HG03378 (cell line): Measurements from ENCODE around the gene TMEM151A.

Experiments
- ATAC-seq: cut with Tn5 transposase; IDR thresholded peaks from one replicate; pipeline ENCODE4 v1.9.1; 2021; ENCODE audit warnings: mild to moderate bottlenecking, moderate library complexity; ENCODE audit not compliant: unreplicated experiment

The TMEM151A gene

DNA sequence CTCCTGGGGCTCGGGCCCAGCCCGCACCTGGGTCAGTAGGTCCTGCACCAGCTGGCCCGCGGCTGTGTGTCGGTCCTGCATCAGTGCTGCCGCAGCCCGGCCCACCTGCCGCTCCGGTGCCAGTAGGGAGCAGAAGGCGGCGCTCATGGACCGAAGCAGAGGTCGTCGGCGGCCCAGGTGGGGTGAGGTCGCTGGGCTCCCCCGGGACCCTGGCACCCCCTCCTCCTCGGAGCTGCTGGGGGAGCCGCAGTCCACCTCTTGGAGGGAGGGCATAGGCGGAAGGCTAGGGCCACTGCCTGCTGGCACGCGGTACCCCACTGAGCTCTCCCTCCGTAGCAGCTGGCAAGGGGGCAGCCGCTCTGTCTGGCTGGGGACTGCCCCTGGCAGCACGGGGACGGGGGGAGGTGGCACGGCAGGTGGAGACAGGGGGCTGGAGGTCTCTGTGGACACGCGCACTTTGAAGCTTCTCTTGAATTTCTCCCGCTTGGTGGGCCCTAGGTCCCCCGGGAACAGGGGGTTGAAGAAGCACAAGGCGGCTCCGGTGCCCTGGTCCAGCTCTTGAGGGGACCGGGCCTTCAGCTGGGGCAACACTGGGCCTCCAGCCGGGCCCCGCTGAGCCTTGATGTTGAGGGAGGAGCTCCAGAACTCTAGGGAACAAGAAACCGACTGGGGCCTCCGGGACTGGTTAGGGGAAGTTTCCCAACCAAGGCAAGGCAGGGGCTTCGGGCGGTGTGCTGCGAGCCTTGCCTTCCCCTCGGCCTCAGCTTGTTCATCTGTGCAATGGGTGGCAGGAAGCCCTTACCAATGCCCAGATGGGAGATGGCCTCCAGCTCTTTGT is 43.1 kb downstream of the TMEM151A start:
- ATAC-seq = no peak

DNA sequence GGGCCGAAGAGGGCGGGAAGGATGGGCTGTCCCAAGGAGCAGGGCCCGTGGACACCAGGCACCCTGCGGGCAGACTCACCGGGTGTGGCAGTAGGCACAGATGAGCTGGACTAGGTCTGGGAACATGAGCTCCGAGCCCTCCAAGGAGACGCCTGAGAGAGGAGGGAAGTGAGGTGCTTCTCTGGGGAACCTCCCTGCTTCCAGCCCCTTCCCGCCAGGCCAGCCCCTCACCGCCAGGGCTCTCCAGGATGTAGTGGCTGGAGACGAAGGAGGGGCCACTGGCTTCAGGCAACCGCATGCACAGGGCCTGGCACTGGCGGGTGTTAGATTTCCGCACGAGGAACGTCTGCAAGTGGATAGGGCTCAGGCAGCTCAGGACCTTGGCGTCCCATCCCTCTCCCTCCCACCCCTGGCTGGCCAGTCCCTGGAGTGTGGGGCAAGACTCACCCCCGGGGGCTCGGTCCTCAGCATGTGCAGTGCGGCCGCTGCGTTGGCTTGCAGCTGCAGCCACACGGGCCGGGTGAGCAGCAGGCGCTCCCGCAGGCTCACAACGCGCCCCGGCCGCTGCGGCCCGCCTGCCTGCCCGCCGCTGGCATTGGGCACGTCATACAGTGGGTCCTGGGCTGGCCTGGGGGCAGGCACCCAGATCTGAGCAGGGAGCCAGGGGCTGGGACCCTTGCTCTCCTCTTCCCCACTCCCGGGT is 44.0 kb downstream of the TMEM151A start:
- no peak for ATAC-seq

DNA sequence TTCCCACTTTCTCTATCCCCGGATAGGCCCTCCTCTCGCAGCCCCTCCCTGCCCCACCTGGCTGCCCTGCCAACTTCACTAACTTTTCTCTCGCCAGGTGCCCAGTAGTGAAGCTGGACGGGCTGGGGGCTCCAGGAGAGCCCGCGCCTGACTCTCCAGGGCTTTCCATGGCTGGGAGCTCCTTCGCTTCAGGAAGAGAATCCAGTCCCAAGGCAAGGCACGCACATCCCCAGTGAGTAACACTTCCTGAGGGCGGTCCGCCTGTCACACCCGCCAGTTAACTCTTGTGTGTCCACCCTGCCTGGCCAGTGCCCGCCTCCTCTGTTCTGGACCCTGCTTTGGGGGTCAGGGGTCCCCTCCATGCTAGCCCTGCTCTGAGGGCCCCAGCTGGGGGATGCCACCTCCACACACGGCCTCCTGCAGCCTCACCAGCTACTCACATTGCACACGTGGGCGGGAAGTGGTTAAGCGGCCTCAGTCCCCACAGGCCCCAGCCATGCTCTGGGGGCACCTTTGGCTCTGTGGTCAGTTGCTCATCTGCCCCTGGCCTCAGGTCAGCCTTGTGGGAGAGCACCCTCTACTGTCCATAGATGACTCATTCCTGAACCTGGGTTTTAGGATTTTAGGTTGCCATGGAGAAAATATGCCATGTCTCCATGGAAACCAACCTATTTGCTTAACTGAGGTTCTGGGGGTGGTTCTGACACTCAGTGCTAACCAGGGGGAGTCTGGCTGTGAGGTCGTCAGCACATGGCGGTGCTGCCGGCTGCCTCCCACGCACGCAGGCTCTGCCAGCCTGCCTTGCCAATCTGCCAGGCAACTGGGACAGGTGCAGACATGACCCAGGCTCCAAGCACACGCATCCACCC is 44.8 kb downstream of the TMEM151A start, which contains the start of gene RIN1:
Gene RIN1, minus strand, starts transcription at position 201 of the 869 bp plus-strand sequence. Its CDS starts 32 bp downstream, at position 169.
- ATAC-seq = peak; percentile 54

DNA sequence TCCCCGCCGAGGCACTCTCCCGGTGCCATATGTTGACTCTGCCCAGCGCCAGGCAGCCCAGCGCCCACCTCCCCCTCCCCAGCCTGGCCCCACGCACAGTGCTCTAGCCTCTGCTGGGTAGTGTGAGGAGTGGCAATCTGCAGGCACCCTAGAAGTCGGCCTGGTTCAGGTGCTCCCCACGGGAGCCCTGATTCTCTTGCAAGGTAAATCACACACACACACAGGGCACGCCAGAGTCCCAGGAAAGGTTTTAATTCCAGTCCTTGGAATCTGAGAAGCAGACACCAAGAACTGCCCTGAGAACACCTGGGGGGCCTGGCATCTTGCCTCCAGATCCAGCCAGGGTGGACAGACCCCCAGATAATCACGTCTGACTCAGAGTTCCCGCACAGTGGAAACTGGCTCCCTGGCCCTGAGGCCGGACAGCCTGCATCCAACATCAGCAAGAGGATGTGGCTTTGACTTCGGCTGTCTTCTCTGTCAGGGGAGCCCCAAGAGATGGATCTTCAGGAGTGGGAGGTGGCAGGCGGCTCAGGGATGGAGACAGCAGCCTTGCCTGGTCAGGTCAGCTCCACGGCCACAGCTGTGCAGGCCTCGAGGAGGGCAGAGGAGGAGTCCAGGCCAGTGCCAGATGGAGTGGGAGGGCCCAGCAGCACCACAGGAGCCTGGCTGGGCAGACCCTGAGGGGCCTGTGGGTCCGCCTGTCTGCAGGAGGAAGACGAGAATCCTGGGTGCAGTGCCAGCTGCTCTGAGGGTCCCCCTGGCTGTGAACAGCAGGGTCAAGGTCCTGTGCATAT is 45.6 kb downstream of the TMEM151A start:
- no peak for ATAC-seq

DNA sequence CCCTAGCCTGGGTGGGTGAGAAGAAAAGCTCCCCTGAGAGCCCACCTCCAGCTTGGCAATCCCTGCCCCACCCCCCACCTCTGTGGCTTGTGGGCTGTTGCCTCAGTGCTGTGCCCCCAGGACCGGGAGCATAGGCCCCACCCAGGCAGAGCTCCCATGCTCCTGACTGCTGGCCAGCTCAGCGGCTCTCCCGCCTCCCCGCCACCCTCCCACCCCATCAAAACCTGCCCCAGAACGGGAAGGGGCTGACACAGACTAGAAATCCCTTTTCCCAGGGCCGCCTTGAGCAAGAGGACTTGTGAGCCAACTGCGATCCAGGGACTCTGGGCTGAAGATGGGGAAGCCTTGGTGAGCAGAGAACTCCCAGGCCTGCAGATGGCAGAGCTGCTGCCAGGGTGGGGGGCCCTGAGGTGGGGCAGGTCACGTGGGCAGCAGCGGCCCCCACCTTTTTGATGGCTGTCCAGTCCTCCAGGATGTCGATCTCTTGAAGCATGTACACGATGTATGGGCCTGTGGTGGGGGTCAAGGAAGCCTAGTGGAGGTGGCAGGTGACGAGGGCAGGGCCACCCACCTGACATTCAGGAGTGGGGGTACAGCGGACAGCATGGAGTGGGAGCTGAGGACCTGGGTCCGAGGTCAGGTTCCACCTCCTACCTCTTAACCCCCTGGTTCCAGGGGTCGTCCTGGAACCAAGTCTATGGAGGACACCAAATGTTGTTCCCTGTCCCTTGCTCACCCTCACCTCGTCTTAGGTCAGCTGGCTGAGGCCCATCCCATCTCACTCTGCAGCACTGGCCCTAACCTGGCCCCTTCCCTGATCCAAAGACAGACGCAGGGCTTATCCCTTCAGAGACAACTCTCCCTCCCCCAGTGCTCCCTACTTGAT is 46.8 kb downstream of the TMEM151A start:
- no peak for ATAC-seq

DNA sequence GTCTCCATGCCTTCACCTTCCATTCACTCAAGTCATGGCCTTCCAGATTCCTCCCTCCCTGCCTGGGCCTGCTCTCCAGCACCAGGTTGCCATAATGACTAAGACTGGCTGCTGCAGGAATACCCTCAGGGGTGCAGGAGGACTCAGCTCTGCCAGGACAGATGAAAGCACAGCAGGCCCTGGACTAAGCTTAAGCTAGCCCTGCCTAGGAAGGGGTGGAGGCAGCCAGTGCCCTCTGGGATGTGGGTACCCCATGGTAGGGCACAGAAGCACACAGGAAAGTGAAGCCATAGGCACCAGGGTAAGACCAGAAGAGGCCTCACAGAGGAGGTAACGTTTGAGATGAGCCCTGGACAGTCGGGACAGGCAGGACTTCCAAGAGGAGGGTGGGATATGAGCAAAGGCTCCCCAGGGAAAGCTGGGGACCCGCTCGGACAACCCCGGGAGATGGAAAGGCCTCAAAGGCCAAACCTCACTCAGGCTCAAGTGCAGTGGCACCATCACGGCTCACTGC is 47.5 kb downstream of the TMEM151A start:
- ATAC-seq = no peak

DNA sequence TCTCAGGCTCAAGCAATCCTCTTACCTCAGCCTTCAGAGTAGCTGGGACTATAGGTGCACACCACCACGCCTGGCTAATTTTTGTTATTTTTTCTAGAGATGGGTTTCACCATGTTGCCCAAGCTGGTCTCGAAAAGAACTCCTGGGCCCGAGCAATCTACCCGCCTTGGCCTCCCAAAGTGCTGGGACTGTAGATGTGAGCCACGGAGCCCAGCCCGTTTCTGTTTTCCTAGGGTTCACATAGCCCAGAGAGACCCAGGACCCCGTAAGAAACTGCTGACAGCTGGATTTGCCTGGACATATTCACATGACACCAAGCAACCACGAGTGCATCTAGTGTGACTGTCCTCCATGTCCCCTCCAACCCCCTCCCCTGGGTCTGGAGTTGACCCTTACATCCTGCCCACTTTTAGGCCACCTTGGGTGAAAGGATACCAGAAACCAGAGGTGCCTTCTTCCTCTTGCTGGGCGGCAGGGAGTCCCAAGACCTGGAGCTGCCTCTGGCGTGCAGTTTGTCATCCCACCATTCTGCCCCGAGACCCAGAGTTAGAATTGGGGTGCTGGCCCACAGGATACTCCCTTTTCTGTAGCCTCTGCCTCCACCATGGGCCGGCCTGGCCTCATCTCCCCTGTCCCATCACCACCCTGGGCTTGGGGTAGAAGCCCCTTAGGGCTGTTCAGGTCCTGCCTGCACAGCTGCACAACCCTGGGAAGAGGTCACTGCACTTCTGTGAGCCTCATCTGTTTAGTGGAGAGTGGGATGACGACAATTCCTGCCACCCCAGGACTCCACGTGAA is 48.2 kb downstream of the TMEM151A start:
- ATAC-seq = no peak

DNA sequence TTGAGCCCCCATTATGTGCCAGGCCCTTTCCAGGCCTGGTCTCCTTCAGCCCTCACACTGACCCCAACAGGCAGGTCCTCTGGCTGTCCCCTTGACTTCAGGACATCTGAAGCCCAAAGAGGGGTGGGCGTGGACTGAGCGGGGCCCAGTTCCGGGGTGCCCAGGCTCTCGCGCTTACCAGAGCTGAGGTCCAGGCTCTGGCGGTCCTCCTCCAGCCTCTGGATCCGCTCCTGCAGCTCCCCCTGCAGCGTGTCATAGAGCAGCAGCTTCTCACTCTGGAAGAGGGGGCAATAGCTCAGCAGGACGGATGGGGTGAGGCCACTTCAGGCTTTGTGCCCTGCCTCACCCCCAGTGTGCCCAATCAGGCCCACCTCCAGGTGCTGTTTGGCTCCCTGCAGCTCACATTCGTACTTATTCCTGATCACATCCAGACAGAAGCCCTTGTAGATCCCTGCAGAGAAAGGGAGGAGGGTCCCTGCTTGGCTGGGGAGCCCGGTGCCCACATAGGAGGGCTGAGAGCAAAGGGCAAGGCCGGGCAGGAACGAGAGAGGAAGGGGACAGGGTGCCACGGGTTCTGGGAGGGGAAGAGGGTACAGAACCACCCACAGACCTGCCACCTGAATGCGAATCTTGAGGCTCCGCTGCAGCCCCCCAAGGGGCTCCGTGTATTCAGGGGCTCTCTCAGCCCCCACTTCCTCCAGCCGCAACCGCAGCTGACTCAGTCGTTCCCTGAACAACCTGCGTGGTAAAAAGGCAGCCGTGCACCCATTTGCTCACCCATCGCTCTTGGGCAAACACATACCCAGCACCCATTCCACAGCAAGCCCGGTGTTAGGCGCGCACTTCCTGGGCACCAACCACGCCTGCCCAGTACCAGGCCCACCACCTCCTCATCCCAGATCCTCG is 49.2 kb downstream of the TMEM151A start:
- no peak for ATAC-seq

DNA sequence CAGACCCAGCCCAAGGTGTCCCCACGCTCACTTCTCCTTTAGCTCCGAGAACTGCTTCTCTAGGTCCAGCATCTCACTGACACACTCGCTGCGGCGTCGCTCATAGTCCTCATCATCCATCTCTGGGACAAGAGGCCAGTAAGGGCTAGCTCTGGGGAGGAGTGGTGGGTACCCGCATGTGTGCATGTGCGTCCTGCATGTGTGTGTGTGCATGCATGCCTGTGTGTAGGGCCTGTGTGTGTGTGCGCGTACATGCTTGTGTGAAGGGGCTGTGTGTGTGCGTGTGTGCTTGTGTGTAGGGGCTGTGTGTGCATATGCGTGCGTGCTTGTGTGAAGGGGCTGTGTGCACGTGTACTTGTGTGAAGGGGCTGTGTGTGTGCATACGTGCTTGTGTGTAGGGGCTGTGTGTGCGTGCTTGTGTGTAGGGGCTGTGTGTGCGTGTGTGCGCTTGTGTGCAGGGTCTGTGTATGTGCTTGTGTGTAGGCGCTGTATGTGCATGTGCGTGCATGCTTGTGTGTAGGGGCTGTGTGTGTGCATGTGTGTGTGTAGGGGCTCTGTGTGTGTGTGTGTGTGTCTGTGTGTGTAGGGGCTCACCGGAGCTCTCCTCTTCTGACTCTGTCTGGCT is 49.9 kb downstream of the TMEM151A start:
- no peak for ATAC-seq

DNA sequence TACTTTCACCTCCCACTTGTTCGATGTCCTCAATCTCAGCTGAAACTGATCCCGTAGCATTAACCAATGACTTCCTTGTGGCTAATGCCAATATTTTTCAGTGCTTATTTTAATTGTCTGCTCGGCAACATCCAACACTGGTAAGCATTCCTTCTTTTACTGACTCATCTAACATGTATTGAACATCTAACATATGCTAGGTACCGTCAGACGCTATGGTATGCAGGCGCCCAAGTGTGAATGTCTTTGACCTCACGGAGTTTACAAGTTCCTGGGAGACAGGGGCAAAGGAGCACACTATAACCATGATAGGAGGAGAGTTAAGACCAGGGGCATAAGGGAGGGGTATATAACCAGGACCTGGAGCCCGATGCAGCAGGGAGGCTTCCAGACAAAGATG is 51.5 kb downstream of the TMEM151A start:
- ATAC-seq = no peak

DNA sequence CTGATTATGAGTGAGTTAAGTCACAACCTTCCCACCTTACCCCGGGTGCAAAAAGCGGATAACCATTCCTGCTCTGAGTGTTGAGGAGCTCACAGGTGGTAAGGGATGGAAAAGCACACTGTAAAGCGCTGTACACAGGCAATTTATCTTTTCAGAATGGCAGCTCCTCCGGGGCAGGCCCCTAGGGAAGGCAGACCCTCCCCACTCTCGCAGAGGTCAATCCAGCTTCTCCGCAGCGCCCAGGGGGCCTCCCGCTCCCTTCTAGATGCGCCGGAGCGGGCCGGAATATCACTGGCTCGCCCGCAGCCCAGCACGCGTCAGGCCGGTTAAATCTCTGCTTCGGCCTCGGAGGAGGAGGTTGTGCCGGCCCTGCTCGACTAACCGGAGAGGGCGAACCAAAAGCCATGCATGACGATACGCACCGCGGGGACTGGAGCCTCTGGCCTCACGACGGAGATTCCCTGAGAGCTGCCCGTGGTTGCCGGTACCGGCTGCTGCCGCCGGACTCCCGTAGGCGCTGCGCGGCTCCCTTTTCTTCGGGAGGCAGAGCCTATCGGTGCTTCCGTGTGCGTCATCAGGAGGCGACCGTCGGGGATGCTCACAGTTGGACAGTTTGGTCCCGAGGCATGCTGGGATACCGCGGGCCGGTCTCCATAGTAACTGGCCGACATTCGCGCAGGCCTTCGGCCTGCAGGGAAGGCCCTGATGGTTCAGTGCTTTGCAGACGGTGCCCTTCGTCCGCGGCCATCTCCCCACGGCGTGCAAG is 53.0 kb downstream of the TMEM151A start, which contains the start of gene BRMS1:
Gene BRMS1, minus strand, starts transcription at position 555 of the 766 bp plus-strand sequence. CDS start 2,870 bp downstream, outside the sequence.
- ATAC-seq = peak; percentile 59

DNA sequence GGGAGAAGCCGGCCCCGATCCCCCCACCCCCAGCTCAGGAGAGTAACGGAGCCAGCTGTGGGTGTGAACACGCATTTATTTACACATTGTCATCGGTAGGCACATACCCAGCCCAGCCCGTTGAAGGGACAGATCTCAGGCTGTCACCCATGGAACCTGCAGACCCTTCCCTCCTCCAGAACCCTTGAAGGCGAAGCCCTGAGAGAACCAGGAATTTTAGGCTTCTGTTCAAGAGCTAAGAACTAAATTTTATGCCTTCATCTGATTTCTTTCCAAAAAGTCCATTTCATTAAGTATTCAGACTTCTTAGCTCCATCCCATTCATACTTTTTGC is 53.6 kb downstream of the TMEM151A start:
- peak; percentile 5 for ATAC-seq
